Measurements from ENCODE around the gene FNBP1L. TPM values are rescaled to one million over a fixed set of nuclear protein-coding genes. Genes with fewer than 3 reads are reported as not detected.
"Not testable (repeated sequence)": the region's sequence is repeated elsewhere in the genome, so short reads cannot be mapped to it uniquely, and the experiment has no call there.

Gene FNBP1L
- total RNA-seq, 4 donors from 2014 or later, result 6.1 to 24.7 (median 14.7) TPM

DNA sequence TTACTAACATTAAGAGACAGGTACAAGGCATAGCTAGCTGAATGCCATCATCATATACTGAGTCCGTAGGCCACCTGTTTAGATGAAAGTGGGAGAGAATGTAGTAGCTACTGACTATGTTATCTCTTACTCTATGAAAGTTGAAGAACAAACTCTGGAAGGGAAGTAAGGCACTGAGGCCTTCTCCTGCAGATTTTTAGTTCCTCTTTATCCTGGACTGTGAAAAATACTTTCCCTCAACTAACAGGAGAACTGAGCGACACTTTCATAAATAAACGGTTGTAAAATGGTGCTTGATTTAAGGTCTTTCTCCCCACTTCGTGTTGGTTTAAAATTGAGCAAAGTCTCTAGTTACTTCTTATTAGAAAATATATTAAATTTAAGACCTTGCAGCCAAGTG is 101.9 kb downstream of the FNBP1L start:
- WGBS, 2 donors (ENCODE audit: low coverage in 1 of 2), result 84 to 86% methylated on average over 1 to 3 of the region's 4 CpGs
- Histone ChIP-seq H3K27me3 (no peaks in the 10 kb centered on the region), H3K36me3 (peaks cover 0 to 23% of the 10 kb centered on the region in 2 donors), H3K27ac (no peak overlapping the region), H3K4me3 (no peak overlapping the region), H3K9me3 (no peaks in the 10 kb centered on the region), H3K4me1 (peaks cover 2 to 25% (median 3%) of the 10 kb centered on the region in 3 donors)
- no peak for TF ChIP-seq POLR2AphosphoS5 (IDR thresholded peaks at IDR 0.05)
- TF ChIP-seq, protein P1, sequence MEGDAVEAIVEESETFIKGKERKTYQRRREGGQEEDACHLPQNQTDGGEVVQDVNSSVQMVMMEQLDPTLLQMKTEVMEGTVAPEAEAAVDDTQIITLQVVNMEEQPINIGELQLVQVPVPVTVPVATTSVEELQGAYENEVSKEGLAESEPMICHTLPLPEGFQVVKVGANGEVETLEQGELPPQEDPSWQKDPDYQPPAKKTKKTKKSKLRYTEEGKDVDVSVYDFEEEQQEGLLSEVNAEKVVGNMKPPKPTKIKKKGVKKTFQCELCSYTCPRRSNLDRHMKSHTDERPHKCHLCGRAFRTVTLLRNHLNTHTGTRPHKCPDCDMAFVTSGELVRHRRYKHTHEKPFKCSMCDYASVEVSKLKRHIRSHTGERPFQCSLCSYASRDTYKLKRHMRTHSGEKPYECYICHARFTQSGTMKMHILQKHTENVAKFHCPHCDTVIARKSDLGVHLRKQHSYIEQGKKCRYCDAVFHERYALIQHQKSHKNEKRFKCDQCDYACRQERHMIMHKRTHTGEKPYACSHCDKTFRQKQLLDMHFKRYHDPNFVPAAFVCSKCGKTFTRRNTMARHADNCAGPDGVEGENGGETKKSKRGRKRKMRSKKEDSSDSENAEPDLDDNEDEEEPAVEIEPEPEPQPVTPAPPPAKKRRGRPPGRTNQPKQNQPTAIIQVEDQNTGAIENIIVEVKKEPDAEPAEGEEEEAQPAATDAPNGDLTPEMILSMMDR (IDR thresholded peaks at IDR 0.05), result no peak
- no peak for TF ChIP-seq EP300 (IDR thresholded peaks at IDR 0.05)
- no peak for TF ChIP-seq POLR2A (IDR thresholded peaks at IDR 0.05)
- ATAC-seq, result no peak

DNA sequence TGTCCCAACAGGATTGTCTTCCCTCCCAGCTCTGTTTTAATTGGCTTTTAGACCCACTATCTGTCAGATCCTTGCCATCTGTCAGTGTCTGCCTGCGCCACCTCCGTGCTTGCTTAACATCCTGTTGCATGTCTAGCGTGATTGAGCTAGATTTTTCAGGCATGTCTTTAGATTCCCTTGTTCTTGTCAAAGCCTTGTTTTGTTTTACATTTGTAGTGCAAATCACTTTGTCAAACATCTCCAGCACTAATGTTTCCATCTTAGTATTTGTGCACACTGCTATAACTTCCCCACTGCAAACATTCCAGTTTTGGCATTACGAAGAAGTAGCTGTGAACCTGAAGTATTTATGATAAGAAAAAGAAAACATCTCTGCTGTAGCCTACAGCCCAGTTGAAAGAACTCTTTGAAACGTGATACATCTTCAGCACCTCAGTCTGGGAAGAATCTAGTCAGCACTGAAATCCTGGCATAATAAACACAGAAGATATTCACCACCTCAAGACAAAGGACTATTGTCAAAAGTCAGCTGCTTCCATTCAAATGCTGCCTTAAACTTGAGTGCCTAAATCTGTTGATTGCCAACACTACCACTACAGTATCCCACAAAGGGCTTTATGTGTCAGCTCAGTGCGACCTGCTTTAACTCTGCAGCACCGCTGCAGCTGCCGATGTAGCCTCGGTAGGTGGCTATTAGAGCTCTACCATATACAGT is 105.0 kb downstream of the FNBP1L start:
- H3K4me3 ChIP-seq, result no peak overlapping the region
- no peaks in the 10 kb centered on the region for H3K27me3 ChIP-seq
- H3K27ac ChIP-seq, result peak overlapping the region in 3 of 4 donors; percentile 42 to 69 (median 45)
- no peaks in the 10 kb centered on the region for H3K9me3 ChIP-seq
- TF ChIP-seq EP300 (IDR thresholded peaks at IDR 0.05) (no peak), POLR2A (IDR thresholded peaks at IDR 0.05) (no peak), POLR2AphosphoS5 (IDR thresholded peaks at IDR 0.05) (no peak)
- TF ChIP-seq, protein P1 (IDR thresholded peaks at IDR 0.05), result no peak
- no peak for ATAC-seq
- peaks cover 5 to 31% (median 5%) of the 10 kb centered on the region in 3 donors for H3K4me1 ChIP-seq
- H3K36me3 ChIP-seq, result peaks cover 0 to 23% of the 10 kb centered on the region in 2 donors
- WGBS, 2 donors (ENCODE audit: low coverage in 1 of 2), result 46 to 66% methylated on average over 9 of the region's 9 CpGs

DNA sequence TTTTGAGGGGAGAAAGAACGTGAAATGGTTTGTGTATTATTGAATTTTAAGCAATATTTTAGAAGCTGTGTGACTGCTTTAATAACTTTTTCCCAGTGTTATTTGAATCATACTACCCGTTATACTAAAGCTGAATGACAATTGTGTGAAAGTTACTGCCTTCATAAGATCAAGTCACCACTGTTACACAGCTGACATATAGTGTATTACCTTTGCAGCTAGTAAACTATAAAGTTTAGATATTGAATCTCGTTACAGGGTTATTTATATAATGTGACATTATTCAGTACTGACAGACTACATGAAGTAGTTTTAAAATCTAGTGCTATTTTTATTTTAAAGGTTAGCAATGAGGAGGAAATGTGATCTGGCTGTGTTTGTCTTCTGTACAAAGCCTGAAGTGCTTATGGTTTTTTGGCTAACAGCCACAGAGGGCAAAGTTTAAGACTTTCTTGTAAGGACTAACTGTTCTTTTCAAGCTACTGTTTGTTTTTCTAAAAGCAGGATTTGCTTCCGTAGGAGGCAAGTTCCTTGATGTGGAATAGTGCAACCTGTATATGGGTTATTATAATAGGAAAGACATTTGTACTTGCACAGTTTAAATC is 106.1 kb downstream of the FNBP1L start:
- peaks cover 5 to 31% (median 5%) of the 10 kb centered on the region in 3 donors for H3K4me1 ChIP-seq
- H3K4me3 ChIP-seq, H3K9me3 ChIP-seq, H3K27me3 ChIP-seq: not testable (repeated sequence)
- peak overlapping the region in 3 of 4 donors; percentile 42 to 69 (median 57) for H3K27ac ChIP-seq
- H3K36me3 ChIP-seq, result peaks cover 0 to 20% of the 10 kb centered on the region in 2 donors
- TF ChIP-seq POLR2AphosphoS5 (IDR thresholded peaks at IDR 0.05), result peak; percentile 69
- ATAC-seq, result peak; percentile 71
- WGBS, 2 donors (ENCODE audit: low coverage in 1 of 2), result 20 to 42% methylated on average over 4 of the region's 4 CpGs

DNA sequence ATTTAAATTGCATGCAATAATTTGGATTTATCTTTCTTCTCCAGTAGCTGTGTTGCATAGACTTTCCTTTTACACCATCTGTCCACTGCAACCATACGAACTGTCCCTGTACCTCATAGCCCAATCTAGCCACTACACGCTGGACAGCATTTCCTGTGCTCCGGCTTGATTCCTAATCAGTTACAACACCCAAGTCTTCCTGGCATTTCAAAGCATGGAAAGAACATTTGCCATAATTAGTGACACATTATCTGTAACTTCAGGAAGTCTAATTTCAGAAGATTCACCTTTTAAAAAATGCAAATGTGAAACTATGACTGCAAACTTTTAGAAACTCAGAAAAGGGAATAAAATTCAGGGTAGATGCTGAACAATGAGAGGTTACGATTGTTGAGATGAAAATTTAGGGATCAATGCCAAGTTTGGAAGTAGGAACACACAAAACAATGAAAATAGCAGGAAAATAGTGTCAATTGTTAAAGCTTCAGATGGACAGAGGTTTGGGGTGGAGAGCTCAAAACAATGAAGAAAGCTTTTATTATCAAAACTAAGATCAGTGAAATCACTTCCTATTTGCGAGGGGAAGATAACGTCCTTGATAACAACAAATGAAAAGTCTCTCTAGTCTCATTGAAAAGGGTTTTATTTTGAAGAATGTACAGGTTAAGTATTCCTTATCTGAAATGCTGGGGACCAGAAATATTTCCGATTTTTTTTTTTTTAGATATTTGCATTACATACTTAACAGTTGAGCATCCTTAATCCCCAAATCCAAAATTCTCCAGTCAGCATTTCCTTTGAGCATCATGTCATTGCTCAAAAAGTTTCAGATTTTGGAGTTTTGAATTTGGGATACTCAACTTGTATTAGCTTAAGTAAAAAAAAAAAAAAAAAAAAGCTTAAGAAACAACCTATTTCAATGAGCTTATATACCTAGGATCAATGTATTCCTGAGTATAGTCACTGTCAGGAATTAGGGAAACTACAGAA is 107.3 kb downstream of the FNBP1L start:
- Histone ChIP-seq H3K36me3 (peaks cover 0 to 17% of the 10 kb centered on the region in 2 donors), H3K4me3 (no peak overlapping the region), H3K9me3 (no peaks in the 10 kb centered on the region), H3K4me1 (peaks cover 5 to 31% (median 5%) of the 10 kb centered on the region in 3 donors), H3K27ac (peak overlapping the region in 2 of 4 donors; percentile 57 to 69), H3K27me3 (no peaks in the 10 kb centered on the region)
- peak; percentile 40 for TF ChIP-seq POLR2AphosphoS5 (IDR thresholded peaks at IDR 0.05)
- TF ChIP-seq POLR2A (IDR thresholded peaks at IDR 0.05), result no peak
- ATAC-seq, result no peak
- 59 to 66% methylated on average over 7 of the region's 7 CpGs for WGBS, 2 donors (ENCODE audit: low coverage in 1 of 2)

DNA sequence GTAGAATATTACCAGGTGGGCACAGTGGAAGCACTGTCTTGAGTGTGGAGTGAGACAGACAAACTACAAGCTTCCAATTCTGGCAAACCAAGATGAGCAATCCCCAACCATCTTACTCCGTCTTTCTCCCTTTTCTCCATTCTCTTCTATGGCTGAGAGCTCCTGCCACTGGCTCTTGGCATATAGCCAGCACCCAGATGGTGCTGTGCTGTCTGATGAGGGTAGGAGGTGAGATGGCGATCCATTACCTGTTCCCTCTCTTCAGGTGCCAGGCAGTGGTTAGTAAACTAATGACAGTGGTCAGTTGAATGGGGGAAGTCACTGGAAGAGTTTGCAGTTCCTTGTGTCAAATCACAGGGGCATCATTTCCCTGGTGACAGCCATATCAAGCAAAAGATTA is 108.4 kb downstream of the FNBP1L start:
- Histone ChIP-seq H3K27me3 (no peaks in the 10 kb centered on the region), H3K4me1 (peaks cover 5 to 31% (median 5%) of the 10 kb centered on the region in 3 donors), H3K9me3 (no peaks in the 10 kb centered on the region), H3K27ac (peak overlapping the region in 1 of 4 donors; percentile 41), H3K4me3 (no peak overlapping the region), H3K36me3 (peaks cover 0 to 18% of the 10 kb centered on the region in 2 donors)
- no peak for ATAC-seq
- TF ChIP-seq POLR2A (IDR thresholded peaks at IDR 0.05) (no peak), POLR2AphosphoS5 (IDR thresholded peaks at IDR 0.05) (no peak), EP300 (IDR thresholded peaks at IDR 0.05) (no peak)
- TF ChIP-seq, protein P1 (IDR thresholded peaks at IDR 0.05), result no peak
- 88 to 100% methylated on average over 1 to 2 of the region's 2 CpGs for WGBS, 2 donors (ENCODE audit: low coverage in 1 of 2)
